Vagina (tissue), 2 donors: ENCODE data around the gene GSTA2.

Source experiments
- CTCF ChIP-seq, 3 experiments: fragments of 450-650 bp in 2 of 3; fragments of 200-600 bp in 1 of 3; sonication (generic) in 1 of 3; IDR thresholded peaks; one replicate each; pipeline ENCODE4 v1.5.1; 2017 to 2019; ENCODE audit warnings: antibody characterized with exemption in 3 of 3, mild to moderate bottlenecking in 2 of 3, moderate library complexity in 2 of 3
- POLR2A ChIP-seq, 2 donors: fragments of 450-650 bp; IDR thresholded peaks; one replicate each; pipeline ENCODE4 v1.6.1; 2017; ENCODE audit warnings: antibody characterized with exemption in 2 of 2, mild to moderate bottlenecking in 2 of 2, moderate library complexity in 2 of 2

- TF ChIP-seq CTCF (IDR thresholded peaks at IDR 0.05): no peak
- no peak for TF ChIP-seq POLR2A (IDR thresholded peaks at IDR 0.05)
These were observed 17.1 kb downstream of the GSTA2 start for GRCh38 chr6:52746213-52746612.
